ENCODE results near the gene NGFR.
A peak's percentile ranks its signal among the peaks of the same experiment; 100 is the strongest.

GRCh38 chr17:49515196-49515770, 20.2 kb downstream of the NGFR start:
- TF ChIP-seq, protein P1, sequence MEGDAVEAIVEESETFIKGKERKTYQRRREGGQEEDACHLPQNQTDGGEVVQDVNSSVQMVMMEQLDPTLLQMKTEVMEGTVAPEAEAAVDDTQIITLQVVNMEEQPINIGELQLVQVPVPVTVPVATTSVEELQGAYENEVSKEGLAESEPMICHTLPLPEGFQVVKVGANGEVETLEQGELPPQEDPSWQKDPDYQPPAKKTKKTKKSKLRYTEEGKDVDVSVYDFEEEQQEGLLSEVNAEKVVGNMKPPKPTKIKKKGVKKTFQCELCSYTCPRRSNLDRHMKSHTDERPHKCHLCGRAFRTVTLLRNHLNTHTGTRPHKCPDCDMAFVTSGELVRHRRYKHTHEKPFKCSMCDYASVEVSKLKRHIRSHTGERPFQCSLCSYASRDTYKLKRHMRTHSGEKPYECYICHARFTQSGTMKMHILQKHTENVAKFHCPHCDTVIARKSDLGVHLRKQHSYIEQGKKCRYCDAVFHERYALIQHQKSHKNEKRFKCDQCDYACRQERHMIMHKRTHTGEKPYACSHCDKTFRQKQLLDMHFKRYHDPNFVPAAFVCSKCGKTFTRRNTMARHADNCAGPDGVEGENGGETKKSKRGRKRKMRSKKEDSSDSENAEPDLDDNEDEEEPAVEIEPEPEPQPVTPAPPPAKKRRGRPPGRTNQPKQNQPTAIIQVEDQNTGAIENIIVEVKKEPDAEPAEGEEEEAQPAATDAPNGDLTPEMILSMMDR (IDR thresholded peaks at IDR 0.05) = no peak
- TF ChIP-seq, protein P2, sequence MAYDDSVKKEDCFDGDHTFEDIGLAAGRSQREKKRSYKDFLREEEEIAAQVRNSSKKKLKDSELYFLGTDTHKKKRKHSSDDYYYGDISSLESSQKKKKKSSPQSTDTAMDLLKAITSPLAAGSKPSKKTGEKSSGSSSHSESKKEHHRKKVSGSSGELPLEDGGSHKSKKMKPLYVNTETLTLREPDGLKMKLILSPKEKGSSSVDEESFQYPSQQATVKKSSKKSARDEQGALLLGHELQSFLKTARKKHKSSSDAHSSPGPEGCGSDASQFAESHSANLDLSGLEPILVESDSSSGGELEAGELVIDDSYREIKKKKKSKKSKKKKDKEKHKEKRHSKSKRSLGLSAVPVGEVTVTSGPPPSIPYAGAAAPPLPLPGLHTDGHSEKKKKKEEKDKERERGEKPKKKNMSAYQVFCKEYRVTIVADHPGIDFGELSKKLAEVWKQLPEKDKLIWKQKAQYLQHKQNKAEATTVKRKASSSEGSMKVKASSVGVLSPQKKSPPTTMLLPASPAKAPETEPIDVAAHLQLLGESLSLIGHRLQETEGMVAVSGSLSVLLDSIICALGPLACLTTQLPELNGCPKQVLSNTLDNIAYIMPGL (CRISPR knock-in tag; IDR thresholded peaks at IDR 0.05) = no peak
- no peak for TF ChIP-seq TEAD4 (CRISPR knock-in tag; IDR thresholded peaks at IDR 0.05)
- no peak for TF ChIP-seq ATF3 (CRISPR knock-in tag; conservative IDR thresholded peaks at IDR 0.05)
- 0 out of 2 replicates have a peak, but pooled peaks have one; percentile 51 for TF ChIP-seq FOXP4 (CRISPR knock-in tag; IDR thresholded peaks at IDR 0.05)
- TF ChIP-seq, protein P3, sequence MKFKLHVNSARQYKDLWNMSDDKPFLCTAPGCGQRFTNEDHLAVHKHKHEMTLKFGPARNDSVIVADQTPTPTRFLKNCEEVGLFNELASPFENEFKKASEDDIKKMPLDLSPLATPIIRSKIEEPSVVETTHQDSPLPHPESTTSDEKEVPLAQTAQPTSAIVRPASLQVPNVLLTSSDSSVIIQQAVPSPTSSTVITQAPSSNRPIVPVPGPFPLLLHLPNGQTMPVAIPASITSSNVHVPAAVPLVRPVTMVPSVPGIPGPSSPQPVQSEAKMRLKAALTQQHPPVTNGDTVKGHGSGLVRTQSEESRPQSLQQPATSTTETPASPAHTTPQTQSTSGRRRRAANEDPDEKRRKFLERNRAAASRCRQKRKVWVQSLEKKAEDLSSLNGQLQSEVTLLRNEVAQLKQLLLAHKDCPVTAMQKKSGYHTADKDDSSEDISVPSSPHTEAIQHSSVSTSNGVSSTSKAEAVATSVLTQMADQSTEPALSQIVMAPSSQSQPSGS (CRISPR knock-in tag; IDR thresholded peaks at IDR 0.05; ENCODE audit: borderline replicate concordance, low read depth) = no peak
- TF ChIP-seq, protein P4, sequence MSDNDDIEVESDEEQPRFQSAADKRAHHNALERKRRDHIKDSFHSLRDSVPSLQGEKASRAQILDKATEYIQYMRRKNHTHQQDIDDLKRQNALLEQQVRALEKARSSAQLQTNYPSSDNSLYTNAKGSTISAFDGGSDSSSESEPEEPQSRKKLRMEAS (CRISPR knock-in tag; IDR thresholded peaks at IDR 0.05) = peak; percentile 55; the same call in 1 of the 2 replicates
- TF ChIP-seq CREB1 (CRISPR knock-in tag; IDR thresholded peaks at IDR 0.05) = no peak
- TF ChIP-seq JUN (CRISPR knock-in tag; IDR thresholded peaks at IDR 0.05) = no peak
- no peak for TF ChIP-seq SP1 (CRISPR knock-in tag; conservative IDR thresholded peaks at IDR 0.05)

Measured in WTC11 (cell line).